ENCODE measurements around the gene CRYL1.

DNA sequence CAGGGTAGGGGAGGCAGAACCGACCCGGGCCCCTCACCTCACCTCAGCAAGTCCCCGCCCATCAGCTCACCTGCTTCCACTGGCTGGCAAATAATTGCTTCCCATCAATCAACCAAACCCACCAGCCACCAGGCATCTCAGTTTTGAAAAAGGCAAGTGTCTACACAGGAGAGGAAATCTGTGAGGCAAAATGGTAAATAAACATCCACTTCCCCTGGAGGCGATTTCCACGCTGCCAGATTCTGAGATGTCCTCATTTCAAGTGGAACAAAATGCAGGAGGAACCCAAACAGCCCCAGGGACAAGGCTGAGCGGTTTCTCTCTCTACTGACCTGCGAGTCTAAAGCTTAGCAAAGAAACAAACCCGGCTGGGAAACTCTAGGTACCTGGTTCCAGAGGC lies 117.5 kb downstream of the CRYL1 start:
- TF ChIP-seq POLR2A (IDR thresholded peaks at IDR 0.05; ENCODE audit: low read depth, low read length) (no peak), TAF1 (IDR thresholded peaks at IDR 0.05; ENCODE audit: low read depth, low read length) (no peak), POLR2AphosphoS5 (IDR thresholded peaks at IDR 0.05; ENCODE audit: low read depth, low read length) (no peak), PAX5 (IDR thresholded peaks at IDR 0.05; ENCODE audit: insufficient read depth, low read length, severe bottlenecking) (no peak), POU2F2 (IDR thresholded peaks at IDR 0.05; ENCODE audit: low read depth, low read length) (no peak)
